Subcutaneous abdominal adipose tissue (tissue), 5 donors: Measurements from ENCODE around the gene KLHL12.
"Not testable (repeated sequence)": the region's sequence is repeated elsewhere in the genome, so short reads cannot be mapped to it uniquely, and the experiment has no call there.

Experiments
- H3K27ac ChIP-seq: one replicate; pipeline ENCODE4 v1.7.0; 2013; ENCODE audit warnings: low read depth, mild to moderate bottlenecking, inconsistent platforms, low read length, moderate library complexity
- H3K27me3 ChIP-seq, 5 donors: one replicate each; pipeline ENCODE4 v1.7.0; 2013; ENCODE audit warnings: low read length in 5 of 5, inconsistent platforms in 1 of 5; ENCODE audit not compliant: control insufficient read depth in 5 of 5, insufficient read depth in 4 of 5
- H3K36me3 ChIP-seq, 5 donors: one replicate each; pipeline ENCODE4 v1.7.0; 2013; ENCODE audit warnings: low read length in 5 of 5; ENCODE audit not compliant: control insufficient read depth in 5 of 5, insufficient read depth in 5 of 5
- H3K4me1 ChIP-seq, 5 donors: one replicate each; pipeline ENCODE4 v1.7.0; 2013; ENCODE audit warnings: low read length in 5 of 5, mild to moderate bottlenecking in 3 of 5, moderate library complexity in 1 of 5; ENCODE audit not compliant: control insufficient read depth in 5 of 5, insufficient read depth in 5 of 5
- H3K4me3 ChIP-seq, 5 donors: one replicate each; pipeline ENCODE4 v1.7.0; 2013; ENCODE audit warnings: low read length in 5 of 5, low read depth in 1 of 5
- H3K9ac ChIP-seq, 5 donors: one replicate each; pipeline ENCODE4 v1.7.0; 2013; ENCODE audit warnings: low read length in 5 of 5, mild to moderate bottlenecking in 4 of 5, moderate library complexity in 3 of 5
- H3K9me3 ChIP-seq, 5 donors: one replicate each; pipeline ENCODE4 v1.7.0; 2013; ENCODE audit warnings: low read length in 5 of 5; ENCODE audit not compliant: control insufficient read depth in 5 of 5
- donor health status: healthy.
- donor health status: healthy.
- donor health status: healthy.
- donor health status: healthy.
- donor health status: healthy.

KLHL12 gene

DNA sequence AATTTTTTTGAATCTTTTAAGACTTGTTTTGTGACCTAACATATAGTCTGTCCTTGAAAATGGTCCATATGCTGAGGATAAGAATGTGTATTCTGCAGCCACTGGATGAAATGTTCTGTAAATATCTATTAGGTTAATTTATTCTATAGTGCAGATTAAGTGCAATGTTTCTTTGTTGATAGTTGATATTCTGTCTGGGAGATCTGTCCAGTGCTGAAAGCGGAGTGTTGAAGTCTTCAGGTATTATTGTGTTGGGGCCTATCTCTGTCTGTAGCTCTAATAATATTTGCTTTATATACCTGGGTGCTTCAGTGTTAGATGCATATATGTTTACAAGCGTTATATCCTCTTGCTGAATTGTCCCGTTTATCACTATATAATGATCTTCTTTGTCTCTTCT lies 7.7 kb upstream of the KLHL12 start:
- H3K27me3 ChIP-seq, result no peaks in the 10 kb centered on the region
- H3K4me3 ChIP-seq, result no peak overlapping the region
- no peak overlapping the region for H3K9ac ChIP-seq
- H3K27ac ChIP-seq, result no peak overlapping the region
- H3K9me3 ChIP-seq, result peaks cover 0 to 2% (median 0%) of the 10 kb centered on the region in 5 donors
- H3K4me1 ChIP-seq, result no peaks in the 10 kb centered on the region
- H3K36me3 ChIP-seq, result peaks cover 0 to 6% (median 0%) of the 10 kb centered on the region in 5 donors

DNA sequence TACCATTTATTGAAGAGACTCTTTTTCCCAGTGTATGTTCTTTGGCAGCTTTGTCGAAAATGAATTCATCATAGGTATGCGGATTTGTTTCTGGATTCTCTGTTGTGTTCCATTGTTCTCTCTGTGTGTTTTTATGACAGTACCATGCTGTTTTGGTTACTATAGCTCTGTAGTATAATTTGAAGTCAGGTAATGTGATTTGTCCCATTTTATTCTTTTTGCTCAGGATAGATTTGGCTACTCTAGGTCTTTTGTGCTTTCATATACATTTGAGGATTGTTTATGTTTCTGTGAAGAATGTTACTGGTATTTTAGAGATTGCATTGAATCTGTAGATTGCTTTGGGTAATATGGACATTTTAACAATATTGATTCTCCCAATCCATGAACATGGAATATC lies 5.4 kb upstream of the KLHL12 start:
- H3K9ac ChIP-seq, result no peak overlapping the region
- H3K9me3 ChIP-seq, result peaks cover 0 to 2% (median 0%) of the 10 kb centered on the region in 5 donors
- no peaks in the 10 kb centered on the region for H3K27me3 ChIP-seq
- H3K4me1 ChIP-seq, result peaks cover 0 to 4% (median 0%) of the 10 kb centered on the region in 5 donors
- H3K36me3 ChIP-seq, result no peaks in the 10 kb centered on the region
- H3K27ac ChIP-seq, result no peak overlapping the region
- no peak overlapping the region for H3K4me3 ChIP-seq

DNA sequence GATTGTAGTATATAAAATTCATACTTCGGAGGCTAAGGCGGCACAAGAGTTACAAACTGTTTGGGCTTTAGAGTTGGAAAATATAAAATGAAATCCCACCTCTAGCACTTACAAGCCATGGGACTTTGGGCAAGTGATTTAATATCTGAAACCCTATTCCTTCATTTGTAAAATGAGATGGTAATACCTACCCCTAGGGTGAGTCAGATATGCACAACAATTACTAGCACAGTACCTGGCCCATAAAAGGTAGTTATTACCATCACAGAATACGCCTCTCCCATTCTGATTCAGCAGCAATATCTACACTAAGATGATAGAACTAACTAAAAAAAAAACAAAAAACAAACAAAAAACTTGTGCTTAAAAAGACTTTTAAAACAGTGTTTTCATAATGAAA lies 3.5 kb downstream of the KLHL12 start:
- H3K36me3 ChIP-seq, result peaks cover 13 to 17% (median 14%) of the 10 kb centered on the region in 5 donors
- peak overlapping the region in 2 of 5 donors; percentile 32 to 35 for H3K9ac ChIP-seq
- H3K4me1 ChIP-seq, result peaks cover 0 to 21% (median 12%) of the 10 kb centered on the region in 5 donors
- H3K4me3 ChIP-seq, result no peak overlapping the region
- no peaks in the 10 kb centered on the region for H3K27me3 ChIP-seq
- H3K27ac ChIP-seq, result no peak overlapping the region
- H3K9me3 ChIP-seq, result no peaks in the 10 kb centered on the region

DNA sequence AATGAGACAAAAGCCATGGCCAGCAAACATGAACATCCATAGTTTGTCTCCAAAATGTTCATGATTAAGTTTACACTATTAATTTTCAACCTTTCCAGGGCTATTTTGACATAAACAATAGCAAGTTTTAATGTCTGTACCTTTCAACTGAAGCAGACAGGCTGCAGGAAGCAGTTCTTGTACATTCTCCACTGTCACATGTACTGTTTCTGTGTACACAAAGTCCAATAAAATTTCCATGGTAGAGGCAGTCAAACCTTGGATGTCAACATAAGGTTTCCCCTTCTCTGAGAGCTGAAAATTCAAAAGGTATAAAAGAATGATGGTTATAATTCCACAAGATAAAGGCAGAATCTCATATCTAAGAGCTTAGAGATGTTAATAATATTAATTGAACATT lies 7.4 kb downstream of the KLHL12 start:
- H3K9me3 ChIP-seq, result no peaks in the 10 kb centered on the region
- peaks cover 42 to 55% (median 48%) of the 10 kb centered on the region in 5 donors for H3K36me3 ChIP-seq
- no peaks in the 10 kb centered on the region for H3K27me3 ChIP-seq
- no peak overlapping the region for H3K4me3 ChIP-seq
- H3K27ac ChIP-seq, result no peak overlapping the region
- peaks cover 0 to 12% (median 3%) of the 10 kb centered on the region in 5 donors for H3K4me1 ChIP-seq
- H3K9ac ChIP-seq, result no peak overlapping the region

DNA sequence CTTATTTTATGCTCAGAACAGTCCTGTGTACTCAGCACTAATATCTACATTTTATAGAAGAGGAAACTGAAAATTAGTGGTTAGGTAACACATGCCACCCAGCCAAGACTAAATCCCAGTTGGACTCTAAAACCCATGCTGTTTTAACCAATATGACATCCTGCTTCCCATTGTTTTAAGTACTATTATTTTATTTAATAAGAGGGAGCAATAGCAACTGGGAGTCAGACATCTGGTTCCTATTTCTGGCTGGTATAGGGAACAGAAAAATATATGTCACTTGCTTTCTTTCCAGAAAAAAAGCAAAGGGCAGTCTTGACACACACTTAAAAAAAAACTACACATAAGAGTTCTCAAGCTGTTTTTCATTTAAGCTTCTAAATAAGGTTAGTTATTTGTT lies 11.9 kb downstream of the KLHL12 start:
- Histone ChIP-seq H3K27ac (no peak overlapping the region), H3K9ac (peak overlapping the region in 1 of 5 donors; percentile 51), H3K4me3 (no peak overlapping the region), H3K4me1 (no peaks in the 10 kb centered on the region), H3K9me3 (no peaks in the 10 kb centered on the region), H3K27me3 (no peaks in the 10 kb centered on the region), H3K36me3 (peaks cover 59 to 94% (median 81%) of the 10 kb centered on the region in 5 donors)

DNA sequence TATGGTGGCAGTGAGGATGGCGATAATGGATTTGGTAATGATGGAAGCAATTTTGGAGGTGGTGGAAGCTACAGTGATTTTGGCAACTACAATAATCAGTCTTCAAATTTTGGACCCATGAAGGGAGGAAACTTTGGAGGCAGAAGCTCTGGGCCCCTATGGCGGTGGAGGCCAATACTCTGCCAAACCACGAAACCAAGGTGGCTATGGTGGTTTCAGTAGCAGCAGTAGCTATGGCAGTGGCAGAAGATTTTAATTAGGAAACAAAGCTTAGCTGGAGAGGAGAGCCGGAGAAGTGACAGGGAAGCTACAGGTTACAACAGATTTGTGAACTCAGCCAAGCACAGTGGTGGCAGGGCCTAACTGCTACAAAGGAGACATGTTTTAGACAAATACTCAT lies 14.6 kb downstream of the KLHL12 start:
- H3K27me3 ChIP-seq, H3K9me3 ChIP-seq, H3K27ac ChIP-seq, H3K4me3 ChIP-seq, H3K4me1 ChIP-seq, H3K9ac ChIP-seq: not testable (repeated sequence)
- peaks cover 64 to 97% (median 84%) of the 10 kb centered on the region in 5 donors for H3K36me3 ChIP-seq

DNA sequence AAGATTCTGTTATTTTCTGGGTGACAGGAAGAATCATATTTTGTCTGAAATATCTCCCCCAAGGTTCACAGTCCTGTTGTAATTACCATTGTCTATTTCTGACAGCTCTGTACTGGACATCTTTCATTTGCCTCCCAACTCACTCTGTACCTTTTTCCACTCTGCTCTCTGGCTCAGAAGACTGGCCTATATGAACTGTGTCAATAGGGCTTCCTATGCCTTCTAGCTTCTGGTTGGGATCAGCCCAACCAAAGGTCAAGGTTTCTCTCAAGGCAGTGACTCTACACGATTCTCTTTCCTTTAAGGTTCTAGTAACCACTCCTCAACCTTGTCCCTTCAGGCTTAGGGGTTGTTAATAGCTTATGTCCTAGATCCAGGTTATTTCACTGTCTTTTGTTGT lies 17.5 kb downstream of the KLHL12 start:
- Histone ChIP-seq H3K27me3 (no peaks in the 10 kb centered on the region), H3K9me3 (no peaks in the 10 kb centered on the region), H3K4me3 (no peak overlapping the region), H3K27ac (no peak overlapping the region), H3K36me3 (peaks cover 58 to 86% (median 70%) of the 10 kb centered on the region in 5 donors), H3K9ac (no peak overlapping the region), H3K4me1 (no peaks in the 10 kb centered on the region)

DNA sequence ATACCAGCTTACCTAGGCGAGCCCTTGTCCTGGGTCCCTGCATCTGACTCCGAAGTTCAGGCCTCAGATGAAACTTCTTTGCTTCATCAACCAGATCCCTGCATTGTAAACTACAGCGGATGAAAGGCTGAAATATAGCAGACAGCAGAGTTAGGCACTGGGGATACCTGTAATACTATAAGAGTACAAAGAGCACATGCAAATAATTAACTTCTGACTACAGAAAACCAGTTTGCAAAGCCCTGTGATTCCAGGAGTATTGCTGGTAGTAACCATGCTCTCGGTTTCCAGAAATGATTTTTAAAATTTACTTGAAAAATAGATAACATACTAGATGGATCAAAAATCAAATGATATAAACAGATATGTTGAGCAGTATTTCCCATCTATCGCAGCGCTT lies 18.0 kb downstream of the KLHL12 start:
- Histone ChIP-seq H3K9me3 (no peaks in the 10 kb centered on the region), H3K36me3 (peaks cover 57 to 87% (median 67%) of the 10 kb centered on the region in 5 donors), H3K27ac (no peak overlapping the region), H3K27me3 (no peaks in the 10 kb centered on the region), H3K9ac (no peak overlapping the region), H3K4me1 (no peaks in the 10 kb centered on the region), H3K4me3 (no peak overlapping the region)

DNA sequence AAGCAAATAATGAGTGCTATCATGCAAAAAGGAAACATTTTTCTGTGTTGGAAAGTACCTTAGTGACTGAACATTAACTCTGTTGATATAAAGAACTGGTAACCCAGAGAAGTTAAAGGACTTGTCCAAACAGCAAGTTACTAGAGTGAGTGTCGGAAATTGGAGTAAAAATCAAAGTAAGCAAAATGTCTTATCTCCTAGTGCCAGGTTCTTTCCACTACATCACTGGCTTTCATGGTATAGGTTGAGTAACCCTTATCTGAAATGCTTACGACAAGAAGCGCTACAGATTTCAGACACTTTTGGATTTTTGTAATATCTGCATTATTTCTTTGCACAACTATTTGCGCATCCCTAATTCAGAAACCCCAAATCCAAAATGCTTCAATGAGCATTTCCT lies 21.7 kb downstream of the KLHL12 start:
- Histone ChIP-seq H3K4me1 (no peaks in the 10 kb centered on the region), H3K9ac (no peak overlapping the region), H3K9me3 (no peaks in the 10 kb centered on the region), H3K27me3 (no peaks in the 10 kb centered on the region), H3K27ac (no peak overlapping the region), H3K4me3 (no peak overlapping the region), H3K36me3 (peaks cover 39 to 83% (median 54%) of the 10 kb centered on the region in 5 donors)

DNA sequence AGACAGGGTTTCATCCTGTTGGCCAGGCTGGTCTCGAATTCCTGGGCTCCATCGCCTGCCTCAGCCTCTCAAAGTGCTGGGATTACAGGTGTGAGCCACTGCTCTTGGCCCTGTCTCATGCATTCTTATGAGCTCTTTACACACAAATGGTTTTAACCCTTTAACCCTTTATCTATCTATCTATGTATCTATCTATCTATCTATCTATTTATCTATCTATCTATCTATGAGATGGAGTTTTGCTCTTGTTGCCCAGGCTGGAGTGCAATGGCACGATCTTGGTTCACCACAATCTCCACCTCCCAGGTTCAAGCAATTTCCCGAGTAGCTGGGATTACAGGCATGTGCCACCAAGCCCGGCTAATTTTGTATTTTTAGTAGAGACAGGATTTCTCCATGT lies 23.2 kb downstream of the KLHL12 start:
- not testable (repeated sequence) for H3K27ac ChIP-seq, H3K9ac ChIP-seq, H3K4me3 ChIP-seq, H3K27me3 ChIP-seq, H3K9me3 ChIP-seq, H3K4me1 ChIP-seq
- H3K36me3 ChIP-seq, result peaks cover 24 to 70% (median 41%) of the 10 kb centered on the region in 5 donors

DNA sequence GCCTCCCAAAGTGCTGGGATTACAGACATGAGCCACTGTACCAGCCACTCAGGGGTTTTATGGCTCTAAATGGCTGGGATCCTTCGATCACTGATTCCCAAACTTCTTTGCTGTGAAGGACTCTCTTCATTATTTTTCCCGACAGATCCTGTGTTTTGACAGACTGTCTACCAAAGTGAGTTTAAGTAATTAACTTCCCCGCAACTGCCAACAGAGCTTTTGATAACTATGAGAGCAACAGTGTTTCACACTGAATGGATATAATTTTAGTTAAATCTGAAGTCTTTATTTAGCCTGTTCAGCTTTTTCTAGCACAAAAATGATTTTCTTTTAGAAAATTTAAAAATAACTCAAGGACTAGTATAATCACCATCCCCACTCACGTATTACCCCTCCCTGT lies 25.5 kb downstream of the KLHL12 start:
- H3K4me3 ChIP-seq, result no peak overlapping the region
- H3K27ac ChIP-seq, result no peak overlapping the region
- H3K4me1 ChIP-seq, result no peaks in the 10 kb centered on the region
- no peaks in the 10 kb centered on the region for H3K27me3 ChIP-seq
- H3K36me3 ChIP-seq, result peaks cover 18 to 69% (median 36%) of the 10 kb centered on the region in 5 donors
- no peak overlapping the region for H3K9ac ChIP-seq
- H3K9me3 ChIP-seq, result no peaks in the 10 kb centered on the region
